Measurements from ENCODE around the gene STX7. TPM values are rescaled to one million over a fixed set of nuclear protein-coding genes. Genes with fewer than 3 reads are reported as not detected.

The STX7 gene
- total RNA-seq, 1 experiment from 2014 or later = 28.4 TPM

- no peak for DNase-seq (ENCODE audit: low read depth)
Observed at GRCh38 chr6:132506869-132507808, 5.8 kb downstream of the STX7 start.

GRCh38 chr6:132506461-132506860 is 6.5 kb downstream of the STX7 start:
- no peak for DNase-seq (ENCODE audit: low read depth)

DNA sequence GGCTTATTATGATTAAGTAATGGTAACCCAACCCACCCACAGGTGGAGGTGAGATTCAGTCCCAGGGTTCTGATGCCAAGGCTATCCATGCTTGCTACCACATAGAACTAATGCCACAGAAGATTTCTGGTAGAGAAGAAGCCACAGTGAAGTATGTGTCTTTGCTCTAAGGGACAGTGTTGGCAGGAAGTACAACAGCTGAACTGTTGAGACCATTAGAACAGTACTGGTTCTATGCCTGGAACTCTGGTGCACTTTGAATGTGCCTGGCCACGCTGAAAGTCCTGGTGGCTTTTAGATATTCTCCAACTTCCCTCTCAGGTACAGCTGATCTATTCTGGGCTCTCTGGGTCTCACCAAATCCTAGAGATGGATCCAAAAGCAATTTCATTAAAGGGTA is 7.8 kb downstream of the STX7 start:
- no peak for DNase-seq (ENCODE audit: low read depth)

DNA sequence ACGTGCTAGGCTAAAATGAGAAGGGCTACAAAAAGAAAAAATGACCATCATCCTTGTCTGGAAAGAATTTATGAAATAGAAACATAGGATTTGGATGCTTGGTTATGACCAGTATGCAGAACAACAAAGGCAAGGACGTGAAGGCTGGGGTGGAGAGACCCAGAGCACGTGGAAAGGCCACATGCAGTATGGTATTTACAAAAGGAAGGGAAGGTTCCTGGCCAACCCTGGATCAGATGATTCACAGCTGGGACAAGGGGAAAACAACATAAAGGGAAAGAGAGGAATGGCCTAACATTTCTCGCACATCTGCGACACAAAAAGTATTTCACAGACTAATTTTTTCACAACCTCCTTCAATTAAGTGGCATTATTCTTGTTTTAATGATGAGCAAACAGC is 8.2 kb downstream of the STX7 start:
- DNase-seq (ENCODE audit: low read depth) = no peak

DNA sequence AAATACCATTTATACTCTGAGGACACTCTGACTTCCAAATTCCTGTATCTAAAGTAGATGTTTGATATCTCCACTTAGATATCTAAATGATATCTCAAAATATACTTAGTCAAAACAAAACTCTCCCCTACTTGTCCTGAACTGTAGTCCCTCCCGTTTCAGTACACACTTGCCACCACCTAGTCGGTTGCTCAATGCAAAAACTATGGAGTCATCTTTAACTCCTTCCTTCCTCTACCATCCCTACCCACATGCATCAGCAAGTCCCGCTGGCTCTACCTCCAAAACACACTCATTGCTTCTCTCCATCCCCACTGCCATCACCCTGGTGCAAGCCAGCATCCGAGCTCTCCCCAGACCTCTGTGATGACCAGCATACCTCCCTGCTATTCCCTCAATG is 13.2 kb downstream of the STX7 start:
- no peak for DNase-seq (ENCODE audit: low read depth)

- DNase-seq (ENCODE audit: low read depth) = no peak
Observed at GRCh38 chr6:132498638-132499037, 14.3 kb downstream of the STX7 start.

DNA sequence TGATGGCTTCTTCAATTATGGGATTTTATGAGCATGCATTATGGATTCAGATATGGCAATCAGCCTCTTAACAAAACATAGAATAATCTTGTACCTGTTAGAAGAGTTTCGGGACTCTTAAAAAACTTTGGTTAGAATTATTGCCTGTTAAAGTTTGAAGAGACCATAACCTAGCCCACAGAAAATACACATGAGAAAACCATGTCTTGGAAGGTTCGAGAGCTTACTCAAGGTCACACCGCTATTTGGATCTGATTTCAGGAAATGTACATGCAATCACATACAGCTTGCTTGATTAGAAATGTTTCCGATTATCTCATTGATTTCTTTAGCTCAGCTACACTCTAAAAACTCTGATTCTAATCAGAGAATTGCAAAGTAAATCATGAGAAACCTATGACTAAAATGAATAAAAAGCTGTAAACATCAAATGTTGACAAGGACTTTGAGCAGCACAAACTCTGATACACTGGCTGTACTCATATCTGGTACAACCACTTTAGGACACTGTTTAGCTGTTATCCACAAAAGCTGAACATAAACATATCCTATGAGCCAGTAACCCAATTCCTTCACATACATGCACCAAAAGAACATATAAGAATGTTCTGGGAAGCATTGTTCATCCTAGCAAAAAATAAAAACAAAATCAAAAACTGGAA is 16.3 kb downstream of the STX7 start:
- DNase-seq (ENCODE audit: low read depth) = no peak

GRCh38 chr6:132495604-132496079 is 17.3 kb downstream of the STX7 start:
- DNase-seq (ENCODE audit: low read depth) = no peak

- DNase-seq (ENCODE audit: low read depth) = no peak
Observed at GRCh38 chr6:132494954-132495353, 18.0 kb downstream of the STX7 start.

- no peak for DNase-seq (ENCODE audit: low read depth)
Observed at GRCh38 chr6:132491881-132492280, 21.0 kb downstream of the STX7 start.

DNA sequence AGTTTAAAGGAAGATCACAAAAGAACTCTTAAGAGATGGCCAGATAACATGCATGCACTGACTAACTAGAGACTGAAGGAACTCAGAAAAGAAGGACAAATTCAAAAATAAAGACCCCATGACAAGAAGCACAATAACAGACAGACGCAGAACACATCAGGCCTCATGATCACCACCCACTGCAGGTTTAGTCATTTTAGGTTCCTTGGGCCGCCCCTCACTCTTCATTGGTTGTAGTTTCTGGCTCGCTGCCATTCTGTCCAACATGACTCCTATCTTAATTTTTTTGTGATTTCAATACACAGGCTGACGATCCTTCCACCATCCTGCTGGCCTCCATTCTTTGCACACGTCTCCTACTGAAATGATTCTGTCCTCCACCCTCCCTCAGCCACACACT is 21.6 kb downstream of the STX7 start:
- peak; percentile 51 for DNase-seq (ENCODE audit: low read depth)

DNA sequence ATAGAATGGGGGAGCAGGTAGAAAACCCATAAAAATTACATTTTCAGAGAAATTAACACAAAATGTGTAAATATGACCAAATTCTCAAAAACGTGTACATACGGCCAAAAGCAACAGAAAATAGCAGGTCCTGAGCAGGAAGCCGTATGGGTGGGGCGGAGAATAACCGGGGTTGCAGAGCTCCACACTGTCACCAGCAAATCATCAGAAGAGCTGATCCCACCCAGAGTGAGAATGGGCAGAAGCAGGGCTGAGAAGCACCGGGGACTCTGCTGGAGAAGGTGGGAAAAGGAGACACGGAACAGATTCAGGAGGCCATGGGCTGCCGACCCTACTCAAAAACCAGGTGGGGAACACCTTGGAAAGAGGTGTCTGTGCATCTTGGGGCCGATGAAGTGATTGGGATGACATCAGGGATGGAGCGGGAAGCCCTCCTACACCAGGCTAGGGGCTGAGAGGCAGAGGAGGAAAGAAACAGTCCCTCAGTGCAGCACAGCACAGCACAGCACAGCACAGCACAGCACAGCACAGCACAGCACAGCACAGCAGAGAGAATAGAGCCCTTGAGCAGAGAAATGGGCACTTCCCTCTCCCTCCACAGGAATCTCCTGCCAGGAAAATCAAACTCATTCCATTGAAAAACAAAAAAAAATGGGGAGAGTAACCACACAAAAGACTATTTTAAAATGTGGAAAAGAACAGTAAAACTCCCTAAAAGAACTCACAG is 22.3 kb downstream of the STX7 start:
- no peak for DNase-seq (ENCODE audit: low read depth)

DNA sequence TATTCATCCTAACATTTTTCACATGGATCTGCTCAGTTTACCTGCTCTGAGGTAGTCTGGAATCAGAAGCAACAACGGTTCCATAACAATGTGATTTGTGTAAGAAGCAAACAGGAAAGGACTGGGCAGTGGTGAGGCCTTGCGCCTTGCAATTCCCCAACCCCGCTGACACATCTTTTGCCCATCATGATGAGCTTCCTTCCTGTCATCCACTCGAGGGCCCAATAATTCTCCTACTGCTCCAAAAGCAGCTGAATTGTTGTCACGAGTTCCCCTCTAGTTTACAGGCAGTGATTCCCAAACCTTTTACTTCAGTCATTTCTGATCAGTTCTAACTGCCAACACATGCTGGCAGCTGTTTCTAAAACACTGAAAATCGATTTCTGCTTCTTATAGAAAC is 22.9 kb downstream of the STX7 start:
- DNase-seq (ENCODE audit: low read depth) = no peak

- no peak for DNase-seq (ENCODE audit: low read depth)
Observed at GRCh38 chr6:132489376-132489775, 23.5 kb downstream of the STX7 start.

DNA sequence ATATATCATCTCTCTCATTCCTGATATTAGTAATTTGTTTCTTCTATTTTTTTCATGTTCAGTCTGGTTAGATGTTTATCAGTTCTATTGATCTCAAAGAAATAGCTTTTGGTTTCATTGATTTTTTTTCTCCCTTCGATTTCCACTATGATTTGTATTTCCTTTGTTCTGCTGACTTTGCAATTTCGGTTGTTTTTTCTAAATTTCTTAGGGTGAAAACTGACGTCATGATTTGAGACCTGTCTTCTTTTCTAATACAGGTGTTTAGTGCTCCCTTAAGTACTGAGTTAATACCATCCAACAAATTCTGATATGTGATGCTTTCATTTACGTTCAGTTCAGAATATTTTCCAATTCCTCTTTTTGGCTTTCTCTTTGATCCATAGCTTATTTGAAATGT is 25.2 kb downstream of the STX7 start:
- no peak for DNase-seq (ENCODE audit: low read depth)

DNA sequence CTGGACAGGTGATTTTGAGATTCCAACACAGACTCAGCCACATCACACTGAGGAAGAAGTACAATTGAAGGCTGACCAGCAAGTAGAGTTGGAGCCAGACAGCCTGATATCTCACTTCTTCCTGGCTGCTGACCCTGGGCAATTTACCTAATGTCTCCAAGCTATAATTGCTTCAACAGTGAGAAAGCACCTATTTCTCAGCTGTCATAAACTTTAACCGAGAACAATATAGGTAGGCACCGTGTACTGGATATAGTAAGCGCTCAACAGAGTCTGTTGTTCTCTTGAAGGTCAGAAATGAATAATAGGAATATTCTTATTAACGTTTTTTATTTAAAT is 28.3 kb downstream of the STX7 start:
- DNase-seq (ENCODE audit: low read depth) = no peak

DNA sequence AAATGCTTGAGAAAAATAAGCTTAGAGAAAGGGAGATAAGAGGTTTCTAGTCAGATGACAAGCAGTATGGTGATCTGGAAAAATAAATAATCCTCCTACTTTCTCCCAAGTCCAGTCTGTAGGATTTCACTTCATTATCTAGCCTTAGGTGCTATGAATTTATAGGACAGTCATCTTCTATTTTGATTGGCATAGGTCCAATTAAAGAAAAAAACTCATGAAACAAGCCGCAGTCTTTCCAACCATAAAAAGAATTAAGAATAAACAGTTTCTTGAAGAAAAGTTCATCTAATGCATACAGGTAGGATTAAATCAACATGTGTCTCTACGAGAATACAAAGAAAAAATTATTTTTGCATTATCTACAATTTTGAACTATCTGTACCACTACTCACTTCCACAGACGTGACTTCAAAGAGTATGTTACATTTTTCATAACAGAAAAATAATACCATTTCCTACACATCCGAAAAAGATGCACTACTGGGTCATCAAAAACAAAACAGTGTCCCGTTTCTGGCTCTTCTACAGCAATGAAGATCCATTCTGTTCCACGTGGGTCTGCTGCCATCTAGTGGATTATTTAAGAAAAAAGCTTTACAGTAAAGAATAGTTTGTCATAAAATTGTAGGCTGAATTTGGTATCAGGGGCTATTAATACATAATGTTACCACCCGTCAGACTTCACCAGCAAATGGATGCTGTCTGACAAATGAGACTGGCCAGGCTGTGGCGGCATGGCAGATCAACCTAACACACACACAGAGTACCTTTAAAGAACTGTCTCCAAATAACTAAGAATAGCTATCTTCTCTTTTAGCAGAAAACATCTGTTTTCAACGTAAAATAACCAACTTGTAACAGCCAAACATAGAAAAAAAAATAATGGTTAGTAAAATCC is 28.9 kb downstream of the STX7 start:
- DNase-seq (ENCODE audit: low read depth) = peak; percentile 58

DNA sequence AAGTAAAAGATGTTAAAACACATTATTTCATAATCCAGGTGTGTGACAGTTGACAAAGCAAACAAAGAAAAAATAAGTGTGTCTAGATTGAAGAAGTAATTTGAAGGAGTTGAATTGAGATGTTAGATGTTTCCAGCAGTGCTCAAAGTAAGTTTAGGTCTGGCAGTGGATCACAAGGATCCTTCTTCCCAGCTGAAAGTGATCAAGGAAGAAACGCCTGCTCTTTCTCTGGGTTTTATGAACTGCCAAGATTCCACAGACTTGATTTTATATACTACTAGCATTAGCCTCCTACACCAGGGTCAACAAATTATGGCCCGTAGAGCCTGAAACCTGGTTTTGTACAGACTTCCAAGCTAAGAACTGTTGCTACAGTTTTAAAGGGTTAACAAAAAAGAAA is 30.3 kb downstream of the STX7 start:
- DNase-seq (ENCODE audit: low read depth) = no peak

DNA sequence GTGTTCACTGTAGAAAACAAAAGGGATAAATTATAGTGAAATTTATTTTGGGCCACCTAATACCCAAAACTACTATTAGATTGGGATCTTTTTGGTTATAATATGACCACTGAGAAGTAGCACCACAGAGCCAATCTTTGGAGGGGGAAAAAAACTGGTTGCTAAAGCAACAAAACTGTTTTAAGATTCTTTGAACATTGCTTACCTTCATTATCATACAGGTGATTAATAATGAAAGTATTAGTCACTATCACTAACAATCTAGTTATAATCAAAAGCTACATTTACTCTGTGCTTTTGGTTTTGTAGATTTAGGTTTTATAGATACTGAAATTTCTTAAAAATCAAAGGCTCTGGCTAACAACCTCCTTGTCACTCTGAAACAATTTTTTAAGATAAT is 31.7 kb downstream of the STX7 start:
- DNase-seq (ENCODE audit: low read depth) = no peak

- no peak for DNase-seq (ENCODE audit: low read depth)
Observed at GRCh38 chr6:132479131-132479530, 33.8 kb downstream of the STX7 start.

DNA sequence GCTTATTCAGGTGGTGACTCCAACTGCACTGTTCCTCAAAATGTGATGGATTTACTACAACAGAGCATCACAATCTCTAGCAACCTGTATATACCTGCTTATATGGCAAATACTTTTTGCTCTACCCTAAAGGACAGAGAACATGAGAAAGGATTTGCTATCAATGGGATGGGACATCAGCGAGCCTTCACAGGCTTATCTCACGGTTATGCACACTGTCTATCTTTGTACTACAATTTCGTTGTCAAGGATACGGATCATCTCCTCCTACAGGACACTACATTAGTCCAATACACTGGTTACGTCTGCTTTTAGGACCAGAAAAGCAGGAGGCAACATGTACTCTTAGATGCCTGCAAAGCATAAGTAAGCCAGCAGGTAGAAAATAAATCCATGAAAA is 34.2 kb downstream of the STX7 start:
- no peak for DNase-seq (ENCODE audit: low read depth)

DNA sequence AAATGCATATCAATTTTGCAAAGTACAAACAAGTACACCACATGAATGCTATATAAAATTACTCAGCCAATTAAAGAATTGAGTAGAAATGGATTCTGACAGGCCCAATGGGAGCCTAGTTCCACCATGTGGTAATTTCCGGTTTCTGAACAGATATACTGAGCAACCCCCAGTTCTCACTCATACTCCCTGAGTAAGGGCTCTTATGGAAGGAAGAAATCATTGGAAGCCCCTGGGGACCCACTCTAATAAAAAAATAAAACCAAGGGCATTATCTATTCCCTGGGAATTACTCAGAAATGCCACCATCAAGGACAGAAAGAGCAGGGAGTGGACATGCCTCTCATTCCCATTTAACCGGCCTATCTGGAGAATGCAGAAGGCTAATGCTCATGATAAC is 34.6 kb downstream of the STX7 start:
- DNase-seq (ENCODE audit: low read depth) = no peak

Measured in Daoy (cell line).